GM21390 (cell line): ENCODE results near the gene VPS13A.
"Not testable (repeated sequence)": the region's sequence is repeated elsewhere in the genome, so short reads cannot be mapped to it uniquely, and the experiment has no call there.

Experiments
- ATAC-seq: cut with Tn5 transposase; IDR thresholded peaks from one replicate; pipeline ENCODE4 v1.9.1; 2021; ENCODE audit not compliant: unreplicated experiment

The VPS13A gene

GRCh38 chr9:77180056-77180455 is 2.7 kb downstream of the VPS13A start:
- ATAC-seq: no peak

GRCh38 chr9:77183581-77183980 is 6.2 kb downstream of the VPS13A start:
- no peak for ATAC-seq

GRCh38 chr9:77188242-77188641 is 10.9 kb downstream of the VPS13A start:
- ATAC-seq: no peak

DNA sequence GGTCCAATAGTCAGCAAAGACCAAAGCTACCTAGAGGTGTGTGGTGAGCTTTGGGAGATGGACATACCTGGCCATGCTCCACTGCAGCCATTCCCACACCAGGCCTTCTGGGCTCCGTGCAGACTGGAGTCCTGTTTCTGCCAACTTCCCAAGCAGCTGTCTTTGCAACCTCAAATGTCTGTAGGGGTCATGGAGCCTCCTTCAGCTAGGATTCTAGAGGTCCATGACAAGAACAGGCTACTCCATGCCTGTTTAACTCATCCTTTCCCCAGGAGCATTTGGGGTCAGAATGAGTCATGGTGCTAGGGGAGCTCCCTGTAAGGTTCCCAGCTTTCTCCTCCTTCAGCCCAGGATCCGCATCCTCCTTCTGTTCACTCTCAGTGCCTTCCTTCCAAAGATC is 17.1 kb downstream of the VPS13A start:
- ATAC-seq: no peak

DNA sequence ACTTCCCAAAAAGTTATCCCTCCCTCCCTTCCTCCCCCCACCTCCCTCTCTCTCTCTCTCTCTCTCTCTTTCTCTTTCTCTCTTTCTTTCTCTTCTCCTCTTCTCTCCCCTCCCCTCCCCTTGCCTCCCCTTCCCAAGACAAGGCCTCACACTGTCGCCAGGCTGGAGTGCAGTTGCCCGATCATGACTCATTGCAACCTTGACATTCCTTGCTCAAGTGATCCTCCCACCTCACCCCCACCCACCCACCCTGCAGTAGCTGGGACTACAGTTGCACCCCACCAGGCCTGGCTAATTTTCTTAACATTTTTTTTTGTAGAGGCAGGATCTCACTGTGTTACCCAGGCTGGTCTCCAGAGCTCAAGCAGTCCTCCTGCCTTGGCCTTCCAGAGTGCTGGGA is 32.8 kb downstream of the VPS13A start:
- ATAC-seq: no peak

- ATAC-seq: no peak
These were observed 34.2 kb downstream of the VPS13A start for GRCh38 chr9:77211561-77211960.

- ATAC-seq: no peak
These were observed 35.5 kb downstream of the VPS13A start for GRCh38 chr9:77212801-77213200.

DNA sequence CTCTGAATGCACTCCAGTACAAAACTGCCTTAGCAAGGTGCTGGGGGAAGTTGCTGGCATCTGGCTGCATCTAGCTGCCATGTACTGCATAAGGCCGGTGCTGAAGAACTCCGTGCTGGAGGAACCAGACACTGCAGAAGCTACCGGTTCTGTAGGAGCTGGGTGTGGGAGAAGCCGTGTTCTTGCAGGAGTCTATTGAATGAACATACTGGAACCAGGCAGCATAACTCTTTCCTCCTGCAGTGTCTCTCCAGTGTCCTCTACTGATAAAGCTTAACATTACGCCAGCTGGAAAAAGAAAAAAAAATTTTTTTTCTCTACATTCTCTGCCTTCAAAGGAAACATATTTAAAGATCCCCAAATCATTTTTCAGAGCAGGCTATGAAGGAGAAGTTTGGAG is 38.5 kb downstream of the VPS13A start:
- no peak for ATAC-seq

- no peak for ATAC-seq
These were observed 41.3 kb downstream of the VPS13A start for GRCh38 chr9:77218612-77219011.

- ATAC-seq: no peak
These were observed 44.1 kb downstream of the VPS13A start for GRCh38 chr9:77221431-77221830.

GRCh38 chr9:77224746-77225312 is 47.5 kb downstream of the VPS13A start:
- ATAC-seq: no peak

- no peak for ATAC-seq
These were observed 59.4 kb downstream of the VPS13A start for GRCh38 chr9:77236693-77237092.

DNA sequence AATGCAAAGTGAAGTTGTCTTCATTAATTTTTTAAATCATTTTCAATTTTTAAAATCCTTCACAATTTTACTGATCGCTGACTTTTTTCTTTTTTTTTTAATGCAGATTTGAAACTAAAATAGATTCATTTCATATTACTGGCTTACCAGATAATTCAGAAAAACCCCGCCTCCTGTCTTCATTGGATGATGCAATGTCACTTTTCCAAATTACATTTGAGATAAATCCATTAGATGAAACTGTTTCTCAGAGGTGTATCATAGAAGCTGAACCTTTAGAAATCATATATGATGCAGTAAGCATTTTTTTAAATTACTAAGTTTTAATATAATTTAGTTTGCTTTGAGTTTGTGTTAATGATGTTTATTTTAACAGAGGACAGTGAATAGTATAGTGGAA is 60.6 kb downstream of the VPS13A start:
- no peak for ATAC-seq

DNA sequence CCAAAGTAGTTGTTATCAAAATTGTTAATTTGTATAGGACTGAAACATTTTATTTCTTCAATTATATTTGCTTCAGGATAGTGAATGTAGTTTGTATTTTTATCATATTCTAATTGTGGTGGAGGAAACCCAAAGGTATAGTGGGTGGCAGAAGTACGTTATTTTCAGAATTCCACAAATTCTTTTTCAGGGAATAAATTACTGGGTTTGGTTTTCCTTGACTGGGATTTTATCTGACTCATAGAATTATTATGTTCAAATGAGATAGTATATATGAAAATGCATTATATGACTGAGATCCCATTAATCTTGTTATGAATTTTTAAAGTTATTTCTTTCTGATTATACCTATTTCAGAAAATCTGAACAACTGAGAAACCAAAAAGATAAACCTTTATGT is 73.7 kb downstream of the VPS13A start:
- ATAC-seq: no peak

- ATAC-seq: no peak
These were observed 79.9 kb downstream of the VPS13A start for GRCh38 chr9:77257275-77257674.

- ATAC-seq: no peak
These were observed 84.3 kb downstream of the VPS13A start for GRCh38 chr9:77261605-77262004.

- ATAC-seq: not testable (repeated sequence)
These were observed 90.4 kb downstream of the VPS13A start for GRCh38 chr9:77267762-77268161.

- ATAC-seq: peak; percentile 73
These were observed 93.8 kb downstream of the VPS13A start for GRCh38 chr9:77271023-77271690.

GRCh38 chr9:77276799-77277198 is 99.5 kb downstream of the VPS13A start:
- ATAC-seq: no peak

DNA sequence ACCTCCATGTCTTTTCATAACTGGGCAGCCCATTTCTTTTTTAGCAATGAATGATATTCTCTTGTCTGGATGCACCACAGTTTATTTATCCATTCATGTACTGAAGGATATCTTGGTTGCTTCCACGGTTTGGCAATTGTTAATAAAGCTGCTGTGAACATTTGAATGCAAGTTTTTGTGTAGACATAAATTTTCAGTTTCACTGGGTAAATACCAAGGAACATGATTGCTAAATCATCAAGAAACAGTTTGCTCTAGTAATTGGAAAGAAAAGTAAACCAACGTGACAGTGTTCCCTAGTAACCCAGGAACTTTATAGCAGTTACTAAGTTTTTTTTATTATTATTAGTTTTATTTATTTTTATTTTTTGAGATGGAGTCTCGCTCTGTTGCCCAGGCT is 100.4 kb downstream of the VPS13A start:
- ATAC-seq: no peak

DNA sequence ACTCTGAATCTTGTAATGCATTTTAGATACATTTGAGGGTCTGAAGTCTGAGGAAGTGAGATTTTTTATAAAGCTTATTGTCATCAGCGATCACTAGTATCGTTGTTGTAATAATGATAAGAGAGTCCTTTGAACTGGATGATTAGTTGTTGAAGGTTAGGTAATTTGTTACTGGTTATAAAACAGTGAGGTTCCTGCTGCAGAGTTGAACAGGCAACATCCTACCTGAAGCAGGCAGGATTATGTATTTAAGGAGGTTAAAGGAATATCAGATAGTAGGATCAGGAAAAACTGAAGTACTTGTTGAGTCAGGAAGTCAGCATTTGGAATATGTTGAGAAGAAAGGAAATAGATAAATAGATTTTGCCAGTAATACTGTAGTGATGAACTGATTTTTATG is 106.7 kb downstream of the VPS13A start:
- no peak for ATAC-seq

DNA sequence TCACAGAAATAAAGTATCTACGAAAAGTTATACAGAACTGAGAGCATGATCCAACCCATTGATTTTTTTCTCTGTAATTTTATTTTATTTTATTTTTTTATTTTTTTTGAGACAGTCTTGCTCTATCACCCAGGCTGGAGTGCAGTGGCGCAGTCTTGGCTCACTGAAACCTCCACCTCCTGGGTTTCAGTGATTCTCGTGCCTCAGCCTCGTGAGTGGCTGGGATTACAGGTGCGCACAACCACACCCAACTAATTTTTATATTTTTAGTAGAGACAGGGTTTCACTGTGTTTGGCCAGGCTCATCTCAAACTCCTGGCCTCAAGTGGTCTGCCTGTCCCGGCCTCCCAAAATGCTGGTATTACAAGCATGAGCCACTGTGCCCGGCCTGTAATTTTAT is 107.3 kb downstream of the VPS13A start:
- no peak for ATAC-seq

DNA sequence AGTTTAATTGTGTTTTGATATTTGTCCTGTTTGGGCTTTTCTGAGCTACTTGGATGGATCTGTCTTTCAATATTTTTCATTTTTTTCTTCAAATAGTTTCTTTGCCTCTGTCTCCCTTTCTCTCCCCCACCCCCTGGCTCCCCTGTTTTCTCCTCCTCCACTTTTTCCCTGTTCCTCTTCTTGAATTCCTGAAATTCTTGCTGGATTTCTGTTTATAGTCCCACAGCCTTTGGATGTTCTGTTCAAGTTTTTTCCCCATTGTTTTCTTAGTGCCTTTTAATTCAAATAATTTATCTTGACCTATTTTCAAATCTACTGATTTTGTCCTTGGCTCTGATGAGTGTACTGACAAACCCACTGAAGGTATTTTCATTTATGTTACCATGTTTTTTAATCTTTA is 113.0 kb downstream of the VPS13A start:
- no peak for ATAC-seq
